ENCODE results near the gene NFX1.
A peak's percentile ranks its signal among the peaks of the same experiment; 100 is the strongest.
"Not testable (repeated sequence)": the region's sequence is repeated elsewhere in the genome, so short reads cannot be mapped to it uniquely, and the experiment has no call there.

The NFX1 gene

GRCh38 chr9:33366979-33367480 is 76.7 kb downstream of the NFX1 start:
- no peak for DNase-seq

DNA sequence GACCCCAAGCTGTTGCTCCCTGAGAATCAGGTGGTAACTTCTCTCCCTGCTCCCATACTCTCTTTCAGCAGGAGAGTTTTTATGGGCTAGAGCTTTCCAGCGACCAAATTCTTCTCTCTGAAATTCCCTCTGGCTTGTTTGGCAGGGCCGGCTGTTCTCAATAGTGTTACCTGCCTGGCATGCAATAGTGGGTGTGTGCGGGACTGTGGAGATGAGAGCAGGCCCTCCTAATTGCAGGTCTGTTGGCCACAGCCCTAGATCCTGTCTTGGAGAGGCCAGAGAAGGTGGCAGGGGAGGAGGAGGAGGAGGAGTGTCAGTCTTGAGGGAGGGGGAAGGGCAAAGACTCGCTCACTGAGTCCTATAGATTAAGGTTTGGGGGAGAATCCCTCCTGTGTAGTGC is 82.6 kb downstream of the NFX1 start:
- DNase-seq, result no peak

DNA sequence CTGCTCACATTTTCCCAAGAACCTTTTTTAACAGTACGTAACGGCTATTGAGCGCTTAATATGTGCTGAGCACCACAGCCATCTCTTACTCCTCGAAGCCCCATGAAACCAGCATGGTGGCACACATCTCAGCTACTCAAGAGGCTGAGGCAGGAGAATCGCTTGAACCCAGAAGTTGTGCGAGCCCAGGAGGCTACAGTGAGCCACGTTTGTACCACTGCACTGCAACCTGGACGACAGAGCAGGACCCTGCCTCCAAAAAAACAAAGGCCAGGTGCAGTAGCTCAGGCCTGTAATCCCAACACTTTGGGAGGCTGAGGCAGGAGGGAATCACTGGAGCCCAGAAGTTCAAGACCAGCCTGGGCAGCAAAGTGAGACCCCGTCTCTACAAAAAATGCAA is 83.9 kb downstream of the NFX1 start:
- no peak for DNase-seq

DNA sequence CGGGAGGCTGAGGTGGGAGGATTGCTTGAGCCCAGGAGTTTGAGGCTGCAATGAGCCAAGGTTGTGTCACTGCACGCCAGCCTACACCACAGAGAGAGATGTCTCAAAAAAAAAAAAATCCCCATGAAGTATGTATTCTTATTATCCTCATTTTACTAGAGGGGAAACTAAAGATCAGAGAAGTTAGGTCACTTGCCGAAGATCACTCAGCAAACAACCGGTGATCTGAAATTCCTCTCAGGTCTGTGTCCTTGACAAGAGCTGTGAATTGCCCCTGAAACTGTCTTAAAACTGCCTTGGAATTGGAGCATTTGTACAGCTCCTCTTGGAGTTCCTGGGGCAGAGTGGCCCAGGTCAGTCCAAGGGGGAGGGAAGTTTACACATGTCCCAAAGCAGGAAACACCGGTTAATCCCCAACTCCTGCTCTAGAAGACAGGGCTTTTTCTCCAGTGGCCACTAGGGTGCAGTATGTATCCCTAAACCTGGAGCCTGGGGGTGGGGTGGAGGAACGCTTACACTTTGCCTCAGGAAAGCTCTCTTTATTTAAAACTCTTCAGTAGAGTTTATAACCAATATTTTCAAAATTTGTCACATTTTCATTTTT is 84.4 kb downstream of the NFX1 start:
- DNase-seq, result peak; percentile 70

DNA sequence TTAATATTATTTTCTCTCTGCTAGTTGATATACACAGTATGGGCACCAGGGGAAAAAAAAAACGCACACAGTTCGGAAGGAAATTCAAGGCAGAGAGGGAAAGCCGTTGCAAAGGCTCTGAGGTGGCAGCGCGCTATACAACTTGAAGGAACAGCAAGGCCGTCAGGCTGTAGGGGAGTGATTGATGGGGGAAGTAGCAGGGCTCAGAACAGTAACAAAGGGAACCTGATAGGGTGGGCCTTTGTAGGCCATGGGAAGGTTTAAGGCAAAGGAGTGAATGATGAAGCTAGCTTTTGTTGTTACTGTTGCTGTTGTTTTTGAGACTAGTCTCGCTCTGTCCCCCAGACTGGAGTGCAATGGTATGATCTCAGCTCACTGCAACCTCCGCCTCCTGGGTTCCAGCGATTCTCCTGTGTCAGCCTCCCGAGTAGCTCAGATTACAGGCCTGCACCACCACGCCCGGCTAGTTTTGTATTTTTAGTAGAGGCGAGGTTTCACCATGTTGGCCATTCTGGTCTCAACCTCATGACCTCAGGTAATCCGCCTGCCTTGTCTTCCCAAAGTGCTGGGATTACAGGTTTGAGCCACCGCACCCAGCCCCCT is 85.0 kb downstream of the NFX1 start:
- no peak for DNase-seq

DNA sequence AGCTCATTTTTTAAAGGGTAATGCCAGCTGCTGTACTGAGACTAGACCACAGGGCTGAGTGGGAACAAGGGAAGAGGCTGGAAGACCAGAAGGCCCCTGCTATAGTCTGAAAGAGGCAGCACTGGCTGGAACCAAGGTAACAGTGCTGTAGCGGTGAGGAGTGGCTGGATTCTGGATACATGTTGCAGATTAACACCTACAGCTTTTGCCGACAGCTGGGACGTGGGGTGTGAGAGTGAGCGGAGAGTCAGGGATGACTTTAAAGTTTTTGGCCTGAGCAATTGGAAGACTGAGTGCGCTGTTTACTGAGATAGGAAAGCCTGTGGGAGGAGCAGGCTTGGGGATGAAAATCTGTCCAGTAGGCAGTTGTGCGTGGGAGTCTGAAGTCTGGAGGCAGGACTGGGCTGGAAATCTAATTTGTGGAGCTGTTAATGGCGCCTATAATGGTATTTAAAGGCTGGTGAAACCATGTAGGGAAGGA is 85.6 kb downstream of the NFX1 start:
- DNase-seq, result no peak

- no peak for DNase-seq
These were observed 86.9 kb downstream of the NFX1 start for GRCh38 chr9:33377089-33377715.

DNA sequence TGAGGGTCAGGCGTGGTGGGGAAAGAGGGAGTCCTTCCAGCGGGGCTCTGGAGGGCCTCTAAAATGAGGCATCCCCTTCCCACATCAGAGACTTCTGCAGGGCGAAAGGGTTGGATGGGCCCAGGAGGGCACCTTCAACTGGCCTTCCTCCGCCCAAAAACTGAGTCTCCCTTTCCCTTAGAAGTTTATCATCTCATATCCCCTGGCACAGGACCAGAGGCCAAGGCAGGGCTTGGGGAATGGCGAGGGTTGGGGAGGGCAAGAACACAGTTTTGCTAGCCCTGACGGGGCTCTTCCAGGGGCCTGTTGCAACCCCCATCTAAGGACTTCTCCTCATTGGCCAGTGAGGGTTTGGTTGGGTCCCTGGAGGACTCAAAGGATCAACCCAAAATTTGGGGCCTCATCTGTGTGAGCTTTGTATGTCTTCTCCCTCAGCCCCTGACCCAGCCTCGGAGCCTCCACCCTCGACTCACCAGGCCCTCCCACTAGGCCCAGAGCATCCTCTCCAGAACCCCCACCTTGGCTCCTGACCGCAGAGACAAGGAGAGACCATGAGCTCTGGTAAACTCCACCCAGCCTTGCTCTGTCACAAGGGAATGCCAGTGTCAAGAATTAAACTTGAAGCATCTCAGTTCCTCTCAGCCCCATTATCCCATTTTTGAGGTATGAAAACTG is 87.9 kb downstream of the NFX1 start:
- DNase-seq, result no peak

- no peak for DNase-seq
These were observed 89.5 kb downstream of the NFX1 start for GRCh38 chr9:33379666-33380389.

DNA sequence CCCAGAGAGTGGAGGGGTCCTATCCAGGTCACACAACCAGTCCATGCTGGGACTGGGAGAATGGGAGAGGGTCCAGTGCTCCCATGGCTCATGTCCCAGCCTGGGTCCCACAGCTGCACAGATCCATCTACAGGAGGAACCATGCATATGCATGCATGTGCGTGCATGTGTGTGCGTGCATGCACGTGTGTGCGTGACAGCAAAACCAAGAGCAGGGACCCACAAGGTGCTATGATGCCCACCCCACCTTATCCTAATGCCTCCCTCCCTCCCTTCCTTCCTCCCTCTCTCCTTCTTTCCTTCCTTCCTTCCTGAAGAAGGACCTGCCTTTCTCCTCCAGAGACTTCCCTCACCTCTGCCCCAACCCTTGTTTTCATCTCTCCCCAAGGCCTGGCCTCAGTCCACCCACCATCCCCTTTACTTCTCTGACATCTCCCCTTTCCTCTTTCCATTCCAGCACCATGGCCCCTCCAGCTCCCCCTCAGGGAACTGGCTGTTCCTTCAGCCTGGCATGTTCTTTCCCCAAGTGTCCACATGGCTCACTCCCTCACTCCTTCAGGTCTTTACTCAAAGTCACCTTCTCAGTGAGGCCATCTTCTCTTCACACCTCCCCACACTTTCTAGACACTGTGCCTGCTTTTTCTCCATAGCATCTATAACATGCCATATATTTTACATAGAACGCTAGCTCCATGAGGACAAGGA is 90.2 kb downstream of the NFX1 start:
- DNase-seq, result no peak

DNA sequence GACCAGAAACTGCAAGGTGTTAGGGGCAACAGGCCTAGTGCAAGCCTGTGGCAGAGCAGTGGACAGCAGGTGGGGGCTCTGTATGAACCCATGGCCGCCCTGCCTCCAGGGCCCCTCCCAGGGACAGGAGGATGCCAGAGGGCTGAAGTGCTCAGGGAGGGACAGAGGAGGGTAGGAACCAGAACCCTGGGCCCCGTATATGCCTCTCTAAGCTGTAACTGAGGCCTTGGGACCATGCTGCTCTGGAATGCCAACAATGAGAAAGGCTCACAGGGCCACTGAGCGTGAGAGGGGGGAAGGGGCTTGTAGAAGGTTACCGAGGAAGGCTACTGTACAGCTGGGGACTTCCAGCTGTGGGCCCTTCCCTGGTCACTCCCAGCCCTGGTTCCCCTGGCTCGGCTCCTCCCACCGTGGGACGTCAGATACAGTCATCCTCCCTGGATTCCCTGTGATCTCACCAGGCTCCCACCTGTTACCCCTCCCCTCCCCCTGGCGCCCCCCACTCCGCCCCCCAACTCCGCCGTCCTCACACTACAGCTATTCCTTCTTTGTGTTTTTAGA is 91.0 kb downstream of the NFX1 start:
- DNase-seq, result no peak

- not testable (repeated sequence) for DNase-seq
These were observed 92.1 kb downstream of the NFX1 start for GRCh38 chr9:33382397-33382796.

DNA sequence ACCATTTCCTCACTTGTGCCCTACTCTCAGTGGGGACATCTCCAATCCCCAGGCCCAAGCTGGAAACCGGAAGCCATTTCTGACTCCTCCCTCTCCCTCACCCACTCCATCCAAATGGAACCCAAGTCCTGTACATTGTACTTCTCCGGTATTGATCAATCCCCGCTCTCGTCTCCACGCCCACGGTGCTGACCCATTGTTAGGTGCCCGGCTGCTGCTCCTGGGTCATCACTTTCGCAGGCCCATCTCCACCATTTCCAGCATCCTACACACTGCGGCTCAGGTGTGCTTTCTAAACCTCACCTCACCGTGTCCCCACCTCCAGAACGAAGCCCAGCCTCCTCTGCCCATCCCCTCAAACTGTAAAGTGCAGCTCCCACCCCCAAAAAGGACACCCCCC is 93.1 kb downstream of the NFX1 start:
- not testable (repeated sequence) for DNase-seq

GRCh38 chr9:33385536-33385935 is 95.2 kb downstream of the NFX1 start:
- not testable (repeated sequence) for DNase-seq

DNA sequence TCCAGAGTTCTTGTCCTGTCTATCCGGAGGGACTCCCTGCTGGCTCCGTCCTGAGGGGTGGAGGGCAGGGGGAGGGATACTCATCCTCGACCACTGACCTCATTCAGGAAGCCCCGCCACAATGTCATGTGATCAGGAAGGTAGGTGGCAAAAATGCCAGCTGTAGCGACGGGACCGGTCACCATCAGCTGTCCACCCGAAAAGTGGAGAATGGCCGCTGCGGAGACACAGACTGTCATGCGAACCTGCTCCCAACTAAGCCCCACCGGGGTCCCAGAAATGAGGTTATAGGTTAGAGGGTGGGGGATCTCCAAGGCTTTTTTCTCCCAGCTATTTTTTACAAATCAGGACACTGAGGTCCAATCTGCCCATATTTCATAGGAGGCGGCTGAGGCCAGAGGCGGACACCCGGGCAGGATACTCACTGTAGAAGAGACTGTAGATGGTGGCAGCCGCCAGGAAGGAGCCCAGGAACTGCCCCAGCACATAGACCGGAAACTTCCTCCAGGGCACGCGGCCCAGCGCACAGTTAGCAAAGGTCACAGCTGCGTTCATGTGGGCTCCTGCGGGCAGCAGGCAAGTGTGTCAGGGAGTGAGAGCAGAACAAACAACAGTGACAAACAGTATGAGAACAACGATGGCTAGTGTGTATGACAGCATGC is 95.8 kb downstream of the NFX1 start:
- not testable (repeated sequence) for DNase-seq

DNA sequence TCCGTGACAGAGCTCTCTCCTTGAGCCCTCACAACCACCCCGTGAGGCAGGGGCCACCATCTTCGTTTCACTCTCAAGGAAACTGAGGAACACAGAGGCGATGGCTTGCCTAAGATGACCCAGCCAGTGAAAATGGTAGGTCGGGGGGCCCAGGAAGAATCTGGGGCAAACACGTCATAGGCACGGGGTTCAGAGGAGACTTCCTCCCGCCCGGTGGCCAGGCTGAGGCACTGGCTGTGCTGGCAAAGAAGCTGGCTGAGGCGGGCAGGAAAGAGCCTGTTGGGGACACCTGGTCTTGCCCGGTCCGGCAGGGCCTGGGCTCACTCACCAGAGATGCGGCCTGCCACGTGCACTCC is 96.3 kb downstream of the NFX1 start:
- DNase-seq, result not testable (repeated sequence)

GRCh38 chr9:33386998-33387397 is 96.7 kb downstream of the NFX1 start:
- not testable (repeated sequence) for DNase-seq

- DNase-seq, result no peak
These were observed 98.0 kb downstream of the NFX1 start for GRCh38 chr9:33388110-33388994.

GRCh38 chr9:33391111-33391771 is 100.9 kb downstream of the NFX1 start:
- DNase-seq, result not testable (repeated sequence)

DNA sequence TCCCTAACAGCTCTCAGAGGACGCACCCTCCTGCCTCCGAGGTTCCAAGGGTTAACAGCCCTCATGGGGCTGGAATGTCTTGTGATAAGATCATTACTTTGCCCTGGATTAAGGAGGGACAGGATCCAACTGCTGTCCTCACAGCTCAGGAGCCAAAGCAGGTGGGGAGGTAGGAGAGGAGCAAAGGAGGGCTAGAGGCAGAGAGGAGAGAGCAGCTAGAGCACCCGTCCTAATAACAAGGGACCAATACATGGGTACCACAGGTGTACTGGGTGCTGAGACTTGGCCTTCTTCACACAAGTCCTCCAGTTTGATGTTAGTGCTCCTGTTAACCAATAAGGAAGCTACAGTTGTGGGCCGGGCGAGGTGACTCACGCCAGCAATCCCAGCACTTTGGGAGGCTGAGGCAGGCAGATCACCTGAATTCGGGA is 102.3 kb downstream of the NFX1 start:
- not testable (repeated sequence) for DNase-seq

Data from CD4-positive, alpha-beta T cell treated with Interleukin-17A for 1 hour (primary cell).